ENCODE results near the gene ELMO1.

- TF ChIP-seq CTCF (IDR thresholded peaks at IDR 0.05), result no peak
- TF ChIP-seq RFX5 (IDR thresholded peaks at IDR 0.05), result no peak
- TF ChIP-seq POLR2A (IDR thresholded peaks at IDR 0.05; ENCODE audit: low read length), result no peak
- TF ChIP-seq RCOR1 (IDR thresholded peaks at IDR 0.05; ENCODE audit: low read depth, low read length), result no peak
- no peak for TF ChIP-seq RARB (CRISPR knock-in tag; IDR thresholded peaks at IDR 0.05)
- no peak for TF ChIP-seq JUNB (IDR thresholded peaks at IDR 0.05)
- no peak for TF ChIP-seq ZFP36 (IDR thresholded peaks at IDR 0.05; ENCODE audit: borderline replicate concordance, partially characterized antibody)
- no peak for TF ChIP-seq EP300 (IDR thresholded peaks at IDR 0.05)
Measured at GRCh38 chr7:37497576-37497975, 48.9 kb upstream of the ELMO1 start.

Measured in A549 (cell line).